Spleen (tissue), 11 donors: Measurements from ENCODE around the gene SSTR3. TPM values are rescaled to one million over a fixed set of nuclear protein-coding genes. Genes with fewer than 3 reads are reported as not detected.
A peak's percentile ranks its signal among the peaks of the same experiment; 100 is the strongest.

Experiments
- DNase-seq: peaks from one replicate; pipeline ENCODE4 v3.0.0-alpha.2; 2020
- H3K27ac ChIP-seq, 8 donors: fragments of 200-600 bp; sonication (generic) in 7 of 8; 1 replicate in 4 of 8; 2 replicates in 4 of 8; pipeline versions ENCODE4 v1.5.0 to v1.8.0; 2016 to 2021; ENCODE audit warnings: inconsistent platforms in 4 of 8, mild to moderate bottlenecking in 4 of 8, moderate library complexity in 1 of 8
- H3K27me3 ChIP-seq, 7 donors: fragments of 200-600 bp; sonication (generic) in 6 of 7; replicated peaks in 1 of 7; 1 replicate in 4 of 7; 2 replicates in 3 of 7; pipeline versions ENCODE4 v1.5.0 to v1.8.0; 2016 to 2021; ENCODE audit warnings: inconsistent platforms in 3 of 7, mild to moderate bottlenecking in 1 of 7
- H3K36me3 ChIP-seq, 6 donors: fragments of 200-600 bp; sonication (generic) in 5 of 6; 1 replicate in 4 of 6; 2 replicates in 2 of 6; pipeline versions ENCODE4 v1.5.0 to v1.8.0; 2016 to 2021; ENCODE audit warnings: inconsistent platforms in 2 of 6
- H3K4me1 ChIP-seq, 6 donors: fragments of 200-600 bp; sonication (generic) in 5 of 6; 1 replicate in 3 of 6; 2 replicates in 3 of 6; pipeline versions ENCODE4 v1.5.0 to v1.8.0; 2016 to 2021; ENCODE audit warnings: inconsistent platforms in 3 of 6
- H3K4me3 ChIP-seq, 8 donors: fragments of 200-600 bp; sonication (generic) in 7 of 8; 1 replicate in 4 of 8; 2 replicates in 4 of 8; pipeline versions ENCODE4 v1.5.0 to v1.8.0; 2016 to 2021; ENCODE audit warnings: inconsistent platforms in 4 of 8, mild to moderate bottlenecking in 4 of 8, moderate library complexity in 2 of 8
- H3K9me3 ChIP-seq, 8 donors: fragments of 200-600 bp; sonication (generic) in 7 of 8; 1 replicate in 4 of 8; 2 replicates in 4 of 8; pipeline versions ENCODE4 v1.5.0 to v1.8.0; 2016 to 2021; ENCODE audit warnings: inconsistent platforms in 4 of 8
- POLR2A ChIP-seq, 3 donors: fragments of 450-650 bp; IDR thresholded peaks; one replicate each; pipeline ENCODE4 v1.5.1; 2017; ENCODE audit warnings: antibody characterized with exemption in 3 of 3, mild to moderate bottlenecking in 1 of 3
- POLR2AphosphoS5 ChIP-seq, 3 donors: sonication (generic); formaldehyde crosslinking; IDR thresholded peaks; one replicate each; pipeline ENCODE4 v1.5.1; 2017; ENCODE audit warnings: antibody characterized with exemption in 3 of 3
- WGBS, 5 donors: extraction: QIAGEN DNeasy Blood & Tissue Kit in 3 of 5; methylation state at CpG; one replicate each; pipeline versions ENCODE4 v1.1.5 to v1.1.7; 2013 to 2018; 5-methylcytosine and 5-hydroxymethylcytosine counted together
- intact Hi-C: fragments of 100-400 bp; cut with DNase I; formaldehyde crosslinking; loops from one replicate; pipeline ENCODE4 v1.15.0; 2023; ENCODE audit warnings: low total_unique reads
- polyA plus RNA-seq, 3 donors: library from polyadenylated mRNA; stranded (reverse); fragments of 200-250 nt; gene quantifications; one replicate each; pipeline ENCODE4 v1.2.1, GENCODE V29; 2013
- total RNA-seq, 7 donors: library from RNA; depleted of rRNA in 3 of 7; stranded (reverse); fragments of >200 nt in 3 of 7; fragmentation: NEBNext Ultra II Directional in 4 of 7; extraction: Animal tissue kit (Norgen Biotek cat#: 25700) in 4 of 7; gene quantifications; one replicate each; pipeline versions ENCODE4 v1.1.0 to v1.2.1, GENCODE V29; 2016 to 2021
- TF ChIP-seq, protein P1 (sequence below), 11 experiments: fragments of 200-600 bp in 7 of 11; fragments of 450-650 bp in 4 of 11; sonication (generic) in 4 of 11; IDR thresholded peaks in 8 of 11; conservative IDR thresholded peaks in 3 of 11; 1 replicate in 7 of 11; 2 replicates in 4 of 11; pipeline versions ENCODE4 v1.4.0 to v1.8.0; 2016 to 2021; ENCODE audit warnings: antibody characterized with exemption in 11 of 11, inconsistent platforms in 4 of 11, mild to moderate bottlenecking in 1 of 11
- donor health status: healthy with polysubstance abuse.
- donor health status: DM: no; HTN: no; CAD: no; lungs with moderate emphysema.
- donor health status: DM: no; HTN: no; CAD: no.
- donor health status: Bipolar disorder and iron deficiency.
- donor health status: healthy.
- donor health status: DM: no; HTN: no; CAD: no.
- donor health status: DM: yes; HTN: yes; CAD: no.

The SSTR3 gene
- total and polyA plus RNA-seq, 10 donors: 0.56 to 2.0 (median 1.1) TPM

- Histone ChIP-seq H3K36me3 (no peaks in the 10 kb centered on the region), H3K9me3 (no peaks in the 10 kb centered on the region), H3K4me3 (no peak overlapping the region), H3K27ac (peak overlapping the region in 1 of 8 donors; percentile 16), H3K4me1 (peaks cover 0 to 15% (median 7%) of the 10 kb centered on the region in 6 donors), H3K27me3 (no peaks in the 10 kb centered on the region)
- intact Hi-C loops: no loop called here
- 72 to 80% (median 78%) methylated on average over 5 of the region's 5 CpGs for WGBS, 5 donors
- DNase-seq: peak; percentile 57
- TF ChIP-seq POLR2A (IDR thresholded peaks at IDR 0.05): no peak
- TF ChIP-seq POLR2AphosphoS5 (IDR thresholded peaks at IDR 0.05): no peak
- TF ChIP-seq, protein P1, sequence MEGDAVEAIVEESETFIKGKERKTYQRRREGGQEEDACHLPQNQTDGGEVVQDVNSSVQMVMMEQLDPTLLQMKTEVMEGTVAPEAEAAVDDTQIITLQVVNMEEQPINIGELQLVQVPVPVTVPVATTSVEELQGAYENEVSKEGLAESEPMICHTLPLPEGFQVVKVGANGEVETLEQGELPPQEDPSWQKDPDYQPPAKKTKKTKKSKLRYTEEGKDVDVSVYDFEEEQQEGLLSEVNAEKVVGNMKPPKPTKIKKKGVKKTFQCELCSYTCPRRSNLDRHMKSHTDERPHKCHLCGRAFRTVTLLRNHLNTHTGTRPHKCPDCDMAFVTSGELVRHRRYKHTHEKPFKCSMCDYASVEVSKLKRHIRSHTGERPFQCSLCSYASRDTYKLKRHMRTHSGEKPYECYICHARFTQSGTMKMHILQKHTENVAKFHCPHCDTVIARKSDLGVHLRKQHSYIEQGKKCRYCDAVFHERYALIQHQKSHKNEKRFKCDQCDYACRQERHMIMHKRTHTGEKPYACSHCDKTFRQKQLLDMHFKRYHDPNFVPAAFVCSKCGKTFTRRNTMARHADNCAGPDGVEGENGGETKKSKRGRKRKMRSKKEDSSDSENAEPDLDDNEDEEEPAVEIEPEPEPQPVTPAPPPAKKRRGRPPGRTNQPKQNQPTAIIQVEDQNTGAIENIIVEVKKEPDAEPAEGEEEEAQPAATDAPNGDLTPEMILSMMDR (IDR thresholded peaks at IDR 0.05 in 8 of 11, conservative IDR thresholded peaks at IDR 0.05 in 3 of 11): no peak
Measured at GRCh38 chr22:37205046-37205445, 7.2 kb downstream of the SSTR3 start.

DNA sequence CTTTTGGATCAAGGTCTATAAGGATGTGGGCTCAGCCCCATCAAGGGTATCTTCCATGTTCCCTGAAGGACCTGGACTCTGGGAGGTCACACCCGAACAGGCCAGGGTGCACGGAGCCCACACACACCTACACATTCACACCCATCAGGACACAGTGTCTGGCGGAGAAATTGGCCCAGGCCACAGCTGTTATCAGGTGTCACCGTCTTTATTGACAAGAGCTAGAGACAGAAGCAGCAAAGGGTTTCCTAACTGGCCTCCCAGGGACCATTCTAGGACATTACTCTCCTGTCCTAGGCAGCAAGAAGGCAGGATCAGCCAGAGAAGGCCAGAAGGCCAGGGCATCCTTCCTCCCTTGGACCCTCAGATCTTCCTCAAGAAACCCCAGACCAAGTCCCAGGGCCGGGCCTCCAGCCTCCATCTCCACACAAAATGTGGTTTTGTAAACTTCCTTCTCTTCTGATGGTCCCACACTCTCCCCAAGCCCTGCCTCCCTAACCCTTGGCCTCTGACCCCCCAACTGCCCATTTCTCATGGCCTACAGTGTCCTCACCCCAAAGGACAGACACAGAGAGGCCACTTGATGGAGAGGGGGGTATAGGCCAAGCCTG lies 8.1 kb downstream of the SSTR3 start:
- peak; percentile 71 for DNase-seq
- TF ChIP-seq POLR2AphosphoS5 (IDR thresholded peaks at IDR 0.05) (no peak), POLR2A (IDR thresholded peaks at IDR 0.05) (no peak)
- TF ChIP-seq, protein P1 (IDR thresholded peaks at IDR 0.05 in 8 of 11, conservative IDR thresholded peaks at IDR 0.05 in 3 of 11): no peak
- Histone ChIP-seq H3K36me3 (no peaks in the 10 kb centered on the region), H3K9me3 (no peaks in the 10 kb centered on the region), H3K4me3 (no peak overlapping the region), H3K4me1 (peaks cover 5 to 23% (median 15%) of the 10 kb centered on the region in 6 donors), H3K27me3 (no peaks in the 10 kb centered on the region), H3K27ac (no peak overlapping the region)
- WGBS, 5 donors: 53 to 93% (median 79%) methylated on average over 1 to 5 of the region's 5 CpGs
- intact Hi-C loops: no loop called here

GRCh38 chr22:37203354-37204044 lies 8.8 kb downstream of the SSTR3 start:
- Histone ChIP-seq H3K27ac (no peak overlapping the region), H3K36me3 (no peaks in the 10 kb centered on the region), H3K9me3 (no peaks in the 10 kb centered on the region), H3K4me1 (peaks cover 5 to 29% (median 18%) of the 10 kb centered on the region in 6 donors), H3K27me3 (no peaks in the 10 kb centered on the region), H3K4me3 (no peak overlapping the region)
- TF ChIP-seq, protein P1 (IDR thresholded peaks at IDR 0.05 in 8 of 11, conservative IDR thresholded peaks at IDR 0.05 in 3 of 11): no peak
- no peak for TF ChIP-seq POLR2AphosphoS5 (IDR thresholded peaks at IDR 0.05)
- TF ChIP-seq POLR2A (IDR thresholded peaks at IDR 0.05): no peak
- intact Hi-C loops: no loop called here
- DNase-seq: peak; percentile 73
- 84 to 94% (median 87%) methylated on average over 9 to 16 of the region's 16 CpGs for WGBS, 5 donors

- Histone ChIP-seq H3K4me1 (peaks cover 12 to 37% (median 26%) of the 10 kb centered on the region in 6 donors), H3K27ac (no peak overlapping the region), H3K9me3 (no peaks in the 10 kb centered on the region), H3K27me3 (no peaks in the 10 kb centered on the region), H3K36me3 (no peaks in the 10 kb centered on the region), H3K4me3 (no peak overlapping the region)
- WGBS, 5 donors: 82 to 95% (median 88%) methylated on average over 9 to 10 of the region's 10 CpGs
- DNase-seq: peak; percentile 67
- TF ChIP-seq POLR2AphosphoS5 (IDR thresholded peaks at IDR 0.05): no peak
- TF ChIP-seq POLR2A (IDR thresholded peaks at IDR 0.05): no peak
- TF ChIP-seq, protein P1 (IDR thresholded peaks at IDR 0.05 in 8 of 11, conservative IDR thresholded peaks at IDR 0.05 in 3 of 11): no peak
- intact Hi-C loops: no loop called here
Measured at GRCh38 chr22:37202716-37203115, 9.6 kb downstream of the SSTR3 start.
